ENCODE measurements around the gene ABLIM1.

DNA sequence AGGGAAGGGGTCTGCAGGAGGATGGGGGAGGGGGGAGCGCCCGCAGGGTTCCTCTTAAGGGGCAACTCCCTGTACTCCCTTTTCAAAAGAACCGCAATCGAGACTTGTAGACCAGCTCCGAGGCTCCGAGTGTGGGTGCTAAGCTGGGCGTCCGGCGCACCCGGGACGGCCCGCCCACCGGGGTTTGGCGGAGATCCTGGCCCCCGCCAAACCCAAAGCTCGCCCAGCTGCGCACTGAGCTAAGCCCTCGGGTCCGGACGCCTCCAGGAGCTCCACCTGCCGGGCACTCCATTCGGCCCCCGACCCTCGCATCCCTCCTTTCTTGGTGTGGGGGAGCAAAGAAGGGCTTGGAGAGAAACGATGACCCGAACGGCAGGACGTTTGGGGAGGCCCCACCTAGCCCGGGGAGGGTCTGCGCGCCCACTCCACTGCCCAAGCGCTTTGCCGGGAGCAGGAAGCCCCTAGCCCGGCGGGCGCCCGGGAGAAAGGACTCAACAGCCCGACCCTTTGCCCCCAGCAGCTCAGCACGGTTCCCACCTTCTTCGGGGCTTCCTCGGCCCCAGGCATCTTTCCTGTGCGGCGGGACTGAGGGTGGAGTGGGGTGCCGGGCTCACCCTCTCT lies 254.4 kb downstream of the ABLIM1 start:
- peak in 1 of 2 donors; percentile 63 for TF ChIP-seq EP300 (IDR thresholded peaks at IDR 0.05)
- TF ChIP-seq, protein P1, sequence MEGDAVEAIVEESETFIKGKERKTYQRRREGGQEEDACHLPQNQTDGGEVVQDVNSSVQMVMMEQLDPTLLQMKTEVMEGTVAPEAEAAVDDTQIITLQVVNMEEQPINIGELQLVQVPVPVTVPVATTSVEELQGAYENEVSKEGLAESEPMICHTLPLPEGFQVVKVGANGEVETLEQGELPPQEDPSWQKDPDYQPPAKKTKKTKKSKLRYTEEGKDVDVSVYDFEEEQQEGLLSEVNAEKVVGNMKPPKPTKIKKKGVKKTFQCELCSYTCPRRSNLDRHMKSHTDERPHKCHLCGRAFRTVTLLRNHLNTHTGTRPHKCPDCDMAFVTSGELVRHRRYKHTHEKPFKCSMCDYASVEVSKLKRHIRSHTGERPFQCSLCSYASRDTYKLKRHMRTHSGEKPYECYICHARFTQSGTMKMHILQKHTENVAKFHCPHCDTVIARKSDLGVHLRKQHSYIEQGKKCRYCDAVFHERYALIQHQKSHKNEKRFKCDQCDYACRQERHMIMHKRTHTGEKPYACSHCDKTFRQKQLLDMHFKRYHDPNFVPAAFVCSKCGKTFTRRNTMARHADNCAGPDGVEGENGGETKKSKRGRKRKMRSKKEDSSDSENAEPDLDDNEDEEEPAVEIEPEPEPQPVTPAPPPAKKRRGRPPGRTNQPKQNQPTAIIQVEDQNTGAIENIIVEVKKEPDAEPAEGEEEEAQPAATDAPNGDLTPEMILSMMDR (IDR thresholded peaks at IDR 0.05) = peak in 4 of 5 experiments; percentile 39 to 67 (median 43)
